ENCODE measurements around the gene CCDC171. TPM values are rescaled to one million over a fixed set of nuclear protein-coding genes. Genes with fewer than 3 reads are reported as not detected.
A peak's percentile ranks its signal among the peaks of the same experiment; 100 is the strongest.

Gene CCDC171
- total and polyA plus RNA-seq, 2 experiments from 2014 or later: 4.4 to 5.1 TPM

GRCh38 chr9:15720861-15721260 is 168.0 kb downstream of the CCDC171 start (continued):
- TF ChIP-seq ZNF462 (CRISPR knock-in tag; IDR thresholded peaks at IDR 0.05) (no peak), CREB1 (CRISPR knock-in tag; IDR thresholded peaks at IDR 0.05; ENCODE audit: low read depth) (no peak), EZH2phosphoT487 (IDR thresholded peaks at IDR 0.05; ENCODE audit: unreplicated experiment) (no peak), ZNF114 (CRISPR knock-in tag; IDR thresholded peaks at IDR 0.05) (no peak), JUNB (IDR thresholded peaks at IDR 0.05; ENCODE audit: unreplicated experiment) (no peak), EZH2 (IDR thresholded peaks at IDR 0.05; ENCODE audit: low read depth, unreplicated experiment) (no peak), POLR2AphosphoS5 (IDR thresholded peaks at IDR 0.05; ENCODE audit: low read depth) (no peak), CTCF (conservative IDR thresholded peaks at IDR 0.05; ENCODE audit: low read depth in 2 of 2) (no peak), STAT1 (IDR thresholded peaks at IDR 0.05; ENCODE audit: unreplicated experiment) (no peak)

GRCh38 chr9:15722888-15723287 is 170.0 kb downstream of the CCDC171 start:
- H3K36me3 ChIP-seq (ENCODE audit: insufficient read depth): no peaks in the 10 kb centered on the region
- no peaks in the 10 kb centered on the region for H3K9me2 ChIP-seq (ENCODE audit: insufficient read depth)
- H3K4me3 ChIP-seq: no peak overlapping the region
- DNase-seq (ENCODE audit: low spot score) (peak; percentile 28), ATAC-seq (peak; percentile 85)
- Mint-ChIP-seq H3K36me3 (ENCODE audit: low read depth) (no peaks in the 10 kb centered on the region), H3K27me3 (ENCODE audit: insufficient read depth, low read depth, poor library complexity) (no peaks in the 10 kb centered on the region), H3K9me3 (no peaks in the 10 kb centered on the region), H3K27ac (peak overlapping the region; percentile 58; the same call in 1 of the 2 replicates), H3K4me3 (no peak overlapping the region), H3K4me1 (peaks cover 15% of the 10 kb centered on the region)
- H3F3A ChIP-seq (replicated peaks; ENCODE audit: low read depth): no peaks in the 10 kb centered on the region
- H3K4me2 ChIP-seq: no peak overlapping the region
- peaks cover 17% of the 10 kb centered on the region for H3K4me1 ChIP-seq (ENCODE audit: insufficient read depth)
- H3K79me2 ChIP-seq (replicated peaks; ENCODE audit: insufficient read depth): no peaks in the 10 kb centered on the region
- no peaks in the 10 kb centered on the region for H3K27me3 ChIP-seq (ENCODE audit: insufficient read depth)
- no peak overlapping the region for H3K27ac ChIP-seq (ENCODE audit: low read depth)
- H4K20me1 ChIP-seq (replicated peaks; ENCODE audit: insufficient read depth): no peaks in the 10 kb centered on the region
- H2AFZ ChIP-seq: no peak overlapping the region
- TF ChIP-seq NANOG (IDR thresholded peaks at IDR 0.05; ENCODE audit: borderline replicate concordance): no peak
- no peak for TF ChIP-seq ETS1 (IDR thresholded peaks at IDR 0.05)
- TF ChIP-seq CTCF (conservative IDR thresholded peaks at IDR 0.05; ENCODE audit: low read depth in 2 of 2): no peak
- TF ChIP-seq ZNF331 (CRISPR knock-in tag; IDR thresholded peaks at IDR 0.05; ENCODE audit: low read depth): no peak
- no peak for TF ChIP-seq CREB1 (CRISPR knock-in tag; IDR thresholded peaks at IDR 0.05; ENCODE audit: low read depth)
- no peak for TF ChIP-seq EZH2 (IDR thresholded peaks at IDR 0.05; ENCODE audit: low read depth, unreplicated experiment)
- no peak for TF ChIP-seq ZNF114 (CRISPR knock-in tag; IDR thresholded peaks at IDR 0.05)
- no peak for TF ChIP-seq POLR2AphosphoS5 (IDR thresholded peaks at IDR 0.05; ENCODE audit: low read depth)
- TF ChIP-seq JUNB (IDR thresholded peaks at IDR 0.05; ENCODE audit: unreplicated experiment): no peak
- no peak for TF ChIP-seq EZH2phosphoT487 (IDR thresholded peaks at IDR 0.05; ENCODE audit: unreplicated experiment)

Data from GM23338 (cell line).